Stimulated activated memory B cell treated with anti-CD40 and anti-IgM and Interleukin-4, amounts not matched to agents 10 μg/mL and 1 μg/mL and 100 μg/mL, for 72 hours (primary cell): ENCODE measurements around the gene STRADB.

Source experiments
- ATAC-seq: fragments of 150-1000 bp; cut with Tn5 transposase; 2 replicates; pipeline ENCODE4 v1.10.0; 2021
- H3K27ac Mint-ChIP-seq: one replicate; pipeline ENCODE4 v1.8.0; 2022; ENCODE audit warnings: mild to moderate bottlenecking, mixed read lengths
- H3K27me3 Mint-ChIP-seq: one replicate; pipeline ENCODE4 v1.8.0; 2022; ENCODE audit warnings: mixed read lengths
- H3K36me3 Mint-ChIP-seq: one replicate; pipeline ENCODE4 v1.8.0; 2022; ENCODE audit warnings: mixed read lengths
- H3K4me1 Mint-ChIP-seq: one replicate; pipeline ENCODE4 v1.8.0; 2022; ENCODE audit warnings: mixed read lengths
- H3K4me3 Mint-ChIP-seq: one replicate; pipeline ENCODE4 v1.8.0; 2022; ENCODE audit warnings: mild to moderate bottlenecking, moderate library complexity, mixed read lengths
- H3K9me3 Mint-ChIP-seq: one replicate; pipeline ENCODE4 v1.8.0; 2022; ENCODE audit warnings: mixed read lengths

The STRADB gene

DNA sequence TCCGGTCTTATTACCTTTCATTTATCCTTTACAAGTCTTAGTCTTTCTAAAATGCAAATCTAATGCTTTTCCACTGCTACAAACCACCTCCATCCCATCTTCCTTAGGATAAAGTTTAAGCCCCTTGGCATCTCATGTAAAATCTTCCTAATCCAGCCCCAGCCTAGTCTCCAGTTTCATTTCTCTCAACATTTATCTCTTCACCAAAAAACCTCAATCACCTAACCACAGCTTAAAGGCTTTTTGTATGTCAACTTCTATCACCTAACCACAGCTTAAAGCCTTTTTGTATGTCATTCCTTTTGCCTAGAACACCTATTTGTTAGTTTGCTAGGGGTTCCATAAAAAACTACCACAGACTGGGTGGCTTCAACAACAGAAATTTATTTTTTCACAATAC is 4.5 kb upstream of the STRADB start:
- no peak overlapping the region for H3K4me3 Mint-ChIP-seq
- H3K9me3 Mint-ChIP-seq, result no peaks in the 10 kb centered on the region

DNA sequence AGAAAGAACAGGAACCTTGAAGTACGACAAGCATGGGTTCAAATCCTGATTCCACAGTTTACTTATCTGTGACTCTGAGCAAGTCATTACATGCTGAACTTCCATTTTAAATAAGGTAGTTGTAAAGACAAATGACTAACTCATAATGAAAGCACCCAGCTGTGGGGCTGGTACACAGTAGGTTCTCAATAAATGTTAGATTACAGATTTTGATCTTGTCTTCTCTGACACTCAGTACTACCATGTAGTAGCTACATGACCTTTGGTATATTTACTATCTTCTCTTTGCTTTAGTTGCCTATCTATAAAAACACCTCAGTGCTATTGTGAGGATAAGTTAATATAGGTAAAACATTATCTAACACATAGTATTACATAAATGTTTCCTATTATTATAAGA is 3.5 kb upstream of the STRADB start:
- Mint-ChIP-seq H3K4me3 (no peak overlapping the region), H3K4me1 (peaks cover 27% of the 10 kb centered on the region), H3K9me3 (no peaks in the 10 kb centered on the region), H3K27ac (peak overlapping the region; percentile 52), H3K36me3 (no peaks in the 10 kb centered on the region), H3K27me3 (no peaks in the 10 kb centered on the region)
- ATAC-seq, result no peak

More for the DNA sequence above, 4.5 kb upstream of the STRADB start:
- ATAC-seq, result no peak
- no peak overlapping the region for H3K27ac Mint-ChIP-seq
- no peaks in the 10 kb centered on the region for H3K36me3 Mint-ChIP-seq
- peaks cover 27% of the 10 kb centered on the region for H3K4me1 Mint-ChIP-seq
- no peaks in the 10 kb centered on the region for H3K27me3 Mint-ChIP-seq

DNA sequence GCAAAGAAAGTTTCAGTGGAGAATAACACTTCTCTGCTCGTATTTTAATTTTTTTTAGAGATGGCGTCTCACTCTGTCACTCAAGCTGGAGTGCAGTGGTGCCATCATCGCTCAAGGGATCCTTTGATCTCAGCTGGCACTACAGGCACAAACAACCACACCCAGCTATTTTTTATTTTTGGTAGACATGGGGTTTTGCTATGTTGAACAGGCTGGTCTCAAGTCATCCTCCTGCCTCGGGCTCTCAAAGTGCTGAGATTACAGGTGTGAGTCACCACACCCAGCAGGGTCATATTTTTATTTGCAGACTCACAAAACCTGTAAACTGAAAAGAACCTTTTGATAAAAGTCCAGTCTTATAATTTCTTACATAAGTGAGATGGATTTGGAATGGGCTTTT is 2.8 kb upstream of the STRADB start:
- Mint-ChIP-seq H3K36me3 (no peaks in the 10 kb centered on the region), H3K27me3 (no peaks in the 10 kb centered on the region), H3K27ac (no peak overlapping the region), H3K4me1 (peaks cover 27% of the 10 kb centered on the region), H3K9me3 (no peaks in the 10 kb centered on the region), H3K4me3 (no peak overlapping the region)
- ATAC-seq, result no peak

DNA sequence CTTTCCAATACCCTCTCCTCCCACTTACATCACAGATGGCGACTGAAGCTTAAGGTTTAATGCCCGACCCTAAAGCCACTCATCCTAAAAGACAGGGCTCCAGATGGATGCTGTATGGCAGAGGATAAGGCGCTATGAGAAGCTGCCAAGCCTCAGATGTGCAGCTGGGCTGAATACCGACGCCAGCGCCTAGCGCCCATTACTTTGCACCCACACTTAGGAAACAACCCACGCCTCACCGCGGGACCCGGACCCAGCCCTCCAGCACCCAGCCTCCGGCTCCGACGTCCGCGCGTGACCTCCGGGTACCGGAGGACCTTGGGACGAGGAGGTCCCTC is 617 bp upstream of the STRADB start:
- H3K27me3 Mint-ChIP-seq, result no peaks in the 10 kb centered on the region
- H3K9me3 Mint-ChIP-seq, result no peaks in the 10 kb centered on the region
- H3K4me3 Mint-ChIP-seq, result peak overlapping the region; percentile 97
- H3K4me1 Mint-ChIP-seq, result peaks cover 20% of the 10 kb centered on the region
- ATAC-seq, result peak; percentile 40
- no peaks in the 10 kb centered on the region for H3K36me3 Mint-ChIP-seq
- peak overlapping the region; percentile 94 for H3K27ac Mint-ChIP-seq

DNA sequence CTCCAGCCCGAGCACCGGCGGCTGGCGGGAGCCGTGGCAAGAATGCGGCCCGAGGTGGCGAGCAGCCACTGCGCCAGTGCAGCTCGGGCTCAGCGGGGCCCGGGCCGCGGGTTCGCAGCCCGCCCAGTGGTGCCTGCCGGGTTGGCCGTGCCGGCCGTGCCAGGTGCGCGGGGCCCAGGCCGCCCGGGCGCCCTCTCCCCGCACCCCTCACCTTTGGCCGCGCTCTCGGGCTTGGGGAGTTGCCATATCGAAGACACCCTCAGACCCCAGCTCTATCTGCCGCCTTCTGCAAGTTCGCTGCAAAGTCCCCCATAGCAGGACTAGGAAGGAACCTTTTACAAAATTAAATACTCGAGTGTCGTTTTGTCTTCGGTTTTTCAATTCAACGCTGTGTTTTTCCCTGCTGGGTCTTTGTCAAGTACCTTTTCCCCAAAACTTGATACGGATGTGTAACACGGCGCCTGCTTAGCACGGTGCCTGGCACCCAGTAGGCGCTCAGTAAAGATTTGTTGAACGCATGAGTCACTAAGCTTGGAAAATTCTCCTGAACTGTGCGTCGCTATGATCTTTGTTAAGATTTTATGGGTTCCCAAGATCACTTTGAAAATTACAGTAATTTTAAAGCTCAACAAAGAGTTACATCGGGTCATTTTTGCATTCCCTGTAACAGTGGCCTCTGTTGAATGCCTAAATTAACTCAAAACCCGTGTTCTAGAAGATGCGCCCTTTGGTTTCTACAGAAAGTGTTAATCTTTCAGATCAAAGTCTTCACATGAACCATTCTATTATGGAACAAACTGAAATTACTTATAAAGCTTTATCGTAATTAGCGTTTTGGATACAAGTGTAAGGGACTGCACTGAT is 750 bp downstream of the STRADB start:
- no peaks in the 10 kb centered on the region for H3K27me3 Mint-ChIP-seq
- peak overlapping the region; percentile 97 for H3K4me3 Mint-ChIP-seq
- peak overlapping the region; percentile 94 for H3K27ac Mint-ChIP-seq
- peak; percentile 64 for ATAC-seq
- H3K36me3 Mint-ChIP-seq, result no peaks in the 10 kb centered on the region
- H3K9me3 Mint-ChIP-seq, result no peaks in the 10 kb centered on the region
- peaks cover 8% of the 10 kb centered on the region for H3K4me1 Mint-ChIP-seq

DNA sequence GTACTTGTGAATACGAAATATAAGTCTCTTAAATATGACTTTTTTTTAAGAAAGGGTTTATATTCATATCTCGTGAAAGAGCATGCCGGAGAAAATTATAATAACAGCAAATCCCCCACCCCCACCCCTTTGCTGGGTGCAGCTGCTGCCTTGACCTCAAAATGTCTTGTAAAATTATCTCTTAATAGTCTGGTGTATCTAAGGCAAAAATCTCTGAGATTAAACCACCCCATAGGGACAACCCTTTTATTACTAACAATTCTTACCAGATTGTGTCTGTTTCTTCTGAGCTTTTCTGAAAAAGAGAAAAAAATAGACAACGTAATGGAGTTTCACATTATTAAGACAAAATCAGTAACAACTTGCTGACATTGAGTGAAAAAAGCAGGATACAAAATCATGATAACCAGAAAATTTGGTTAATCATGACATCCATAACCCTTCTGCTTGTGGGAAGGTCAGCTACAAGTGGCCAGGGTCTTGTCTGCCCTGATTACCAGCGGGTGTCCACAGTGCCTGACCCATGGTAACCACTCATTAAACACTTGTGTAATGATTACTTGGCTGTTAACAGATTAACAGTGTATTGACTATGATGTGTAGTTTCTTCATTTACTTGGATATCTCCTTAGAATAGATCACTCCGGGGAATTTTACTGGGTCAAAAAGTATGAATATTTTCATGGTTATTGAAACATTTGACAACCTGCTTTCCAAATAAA is 1.5 kb downstream of the STRADB start:
- no peak for ATAC-seq
- Mint-ChIP-seq H3K4me1 (peaks cover under 1% of the 10 kb centered on the region), H3K4me3 (no peak overlapping the region)

DNA sequence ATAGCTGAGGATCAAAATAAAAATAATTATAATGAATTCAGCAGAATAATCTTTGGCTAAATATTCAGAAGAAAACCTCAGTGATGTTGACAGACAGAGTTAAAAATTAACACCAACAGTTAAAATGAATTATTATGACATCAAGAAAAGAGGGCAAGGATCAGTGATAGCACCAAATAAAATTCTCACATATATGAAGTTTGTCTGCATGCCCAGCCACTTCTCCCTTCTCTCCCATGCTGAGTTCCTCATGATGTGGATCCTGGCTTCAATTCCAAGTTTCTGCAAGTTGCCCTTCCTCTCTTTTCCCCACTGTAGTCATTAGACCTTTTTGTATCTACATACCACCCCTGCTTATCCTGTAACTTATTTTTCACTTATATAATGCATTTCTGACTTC is 6.8 kb downstream of the STRADB start:
- peaks cover 49% of the 10 kb centered on the region for H3K36me3 Mint-ChIP-seq
- no peaks in the 10 kb centered on the region for H3K27me3 Mint-ChIP-seq
- H3K4me3 Mint-ChIP-seq, result no peak overlapping the region
- no peaks in the 10 kb centered on the region for H3K4me1 Mint-ChIP-seq
- peaks cover 6% of the 10 kb centered on the region for H3K9me3 Mint-ChIP-seq
- no peak overlapping the region for H3K27ac Mint-ChIP-seq
- no peak for ATAC-seq

More for the DNA sequence above, 1.5 kb downstream of the STRADB start:
- no peaks in the 10 kb centered on the region for H3K27me3 Mint-ChIP-seq
- no peaks in the 10 kb centered on the region for H3K36me3 Mint-ChIP-seq
- H3K9me3 Mint-ChIP-seq, result no peaks in the 10 kb centered on the region
- H3K27ac Mint-ChIP-seq, result no peak overlapping the region

DNA sequence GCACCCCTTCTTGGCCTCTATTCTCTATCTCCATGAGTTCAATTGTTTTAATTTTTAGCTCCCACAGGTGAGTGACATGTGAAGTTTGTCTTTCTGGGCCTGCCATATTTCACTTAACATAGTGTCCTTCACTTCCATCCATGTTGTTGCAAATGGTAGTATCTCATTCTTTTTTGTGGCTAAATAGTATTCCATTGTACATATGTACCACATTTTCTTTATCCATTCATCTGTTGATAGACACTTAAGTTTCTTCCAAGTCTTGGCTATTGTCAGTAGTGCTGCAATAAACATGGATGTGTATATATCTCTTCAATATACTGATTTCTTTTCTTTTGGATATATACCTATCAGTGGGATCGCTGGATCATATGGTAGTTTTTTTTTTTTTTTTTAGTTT is 9.0 kb downstream of the STRADB start:
- peaks cover 65% of the 10 kb centered on the region for H3K36me3 Mint-ChIP-seq
- H3K4me3 Mint-ChIP-seq, result no peak overlapping the region

DNA sequence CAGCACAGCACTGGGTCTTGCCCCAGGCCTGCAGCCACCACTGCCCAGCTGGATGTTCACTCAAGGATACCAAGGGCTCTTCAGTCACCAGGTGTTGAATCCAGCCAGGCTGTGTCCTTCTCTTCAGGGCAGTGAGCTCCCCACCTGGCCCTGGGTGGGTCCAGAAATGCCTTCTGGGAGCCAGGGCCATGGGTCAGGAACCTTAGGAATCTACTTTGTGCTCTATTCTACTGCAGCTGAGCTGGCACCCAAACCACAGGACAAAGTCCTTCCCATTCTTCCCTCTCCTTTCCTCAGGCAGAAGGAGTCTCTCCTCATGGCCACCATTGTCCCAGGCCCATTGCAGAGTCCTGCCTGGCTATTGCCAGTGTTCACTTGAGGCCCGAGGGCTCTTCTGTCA is 13.0 kb downstream of the STRADB start:
- Mint-ChIP-seq H3K36me3 (peaks cover 76% of the 10 kb centered on the region), H3K4me1 (no peaks in the 10 kb centered on the region), H3K4me3 (no peak overlapping the region), H3K27me3 (no peaks in the 10 kb centered on the region), H3K27ac (no peak overlapping the region), H3K9me3 (peaks cover 6% of the 10 kb centered on the region)
- no peak for ATAC-seq

More for the DNA sequence above, 9.0 kb downstream of the STRADB start:
- H3K4me1 Mint-ChIP-seq, result no peaks in the 10 kb centered on the region
- no peak for ATAC-seq
- H3K9me3 Mint-ChIP-seq, result peaks cover 6% of the 10 kb centered on the region
- no peak overlapping the region for H3K27ac Mint-ChIP-seq
- H3K27me3 Mint-ChIP-seq, result no peaks in the 10 kb centered on the region

DNA sequence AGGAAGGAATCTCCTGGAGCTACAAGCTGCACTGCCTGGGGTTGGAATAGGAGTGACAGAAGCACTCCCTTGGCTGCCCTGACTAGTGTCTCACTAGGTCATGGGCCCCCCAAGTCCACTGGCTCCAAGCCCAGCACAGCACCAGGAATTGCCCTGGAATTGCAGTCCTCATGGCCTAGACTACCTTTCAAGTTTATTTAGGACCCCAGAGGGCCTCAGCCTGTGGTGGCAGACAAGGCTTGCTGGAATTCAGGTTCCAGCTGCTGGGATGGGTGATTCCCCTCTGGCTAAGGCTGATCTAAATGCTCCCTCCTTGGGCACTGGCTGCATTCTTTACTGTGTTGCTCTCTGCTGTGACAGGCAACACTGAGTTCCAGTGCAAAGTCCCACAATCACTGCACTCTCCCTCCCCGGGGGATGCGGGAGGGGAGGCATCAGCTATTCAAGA is 14.0 kb downstream of the STRADB start:
- Mint-ChIP-seq H3K4me1 (no peaks in the 10 kb centered on the region), H3K4me3 (no peak overlapping the region)
- ATAC-seq, result no peak

DNA sequence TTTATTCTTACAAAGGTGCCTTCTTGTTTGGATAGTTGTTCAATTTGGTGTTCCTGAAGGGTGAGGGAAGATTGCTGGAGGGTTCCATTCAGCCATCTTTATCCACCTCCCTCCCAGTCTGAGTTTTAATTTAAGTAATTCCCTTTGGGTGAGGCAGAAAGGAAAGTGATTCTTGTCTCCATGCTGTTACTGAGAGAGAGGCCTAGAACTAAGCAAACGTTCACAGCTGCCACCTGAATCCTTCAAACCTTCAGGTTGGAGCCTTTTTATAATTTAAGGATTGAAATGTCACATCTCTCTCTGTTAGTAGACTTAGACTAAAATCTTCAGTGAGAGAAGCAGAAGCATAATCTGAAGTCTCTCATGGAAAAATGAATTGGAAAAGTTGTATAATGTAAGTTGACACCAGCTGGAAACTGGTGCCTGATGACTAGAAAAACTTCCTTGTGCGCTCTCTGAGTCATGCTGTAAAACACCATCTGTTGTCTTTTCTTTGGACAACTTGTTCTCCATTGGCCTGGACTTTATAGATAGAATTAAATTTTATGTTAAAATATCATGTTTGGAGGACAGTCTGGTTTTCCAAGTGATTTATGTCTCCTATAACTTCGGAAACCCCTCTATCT is 14.6 kb downstream of the STRADB start:
- peaks cover 3% of the 10 kb centered on the region for H3K9me3 Mint-ChIP-seq
- no peak overlapping the region for H3K4me3 Mint-ChIP-seq
- peaks cover 75% of the 10 kb centered on the region for H3K36me3 Mint-ChIP-seq
- H3K27me3 Mint-ChIP-seq, result no peaks in the 10 kb centered on the region
- ATAC-seq, result no peak
- no peak overlapping the region for H3K27ac Mint-ChIP-seq
- H3K4me1 Mint-ChIP-seq, result no peaks in the 10 kb centered on the region

More for the DNA sequence above, 14.0 kb downstream of the STRADB start:
- peaks cover 73% of the 10 kb centered on the region for H3K36me3 Mint-ChIP-seq
- no peak overlapping the region for H3K27ac Mint-ChIP-seq
- no peaks in the 10 kb centered on the region for H3K27me3 Mint-ChIP-seq
- peaks cover 3% of the 10 kb centered on the region for H3K9me3 Mint-ChIP-seq

DNA sequence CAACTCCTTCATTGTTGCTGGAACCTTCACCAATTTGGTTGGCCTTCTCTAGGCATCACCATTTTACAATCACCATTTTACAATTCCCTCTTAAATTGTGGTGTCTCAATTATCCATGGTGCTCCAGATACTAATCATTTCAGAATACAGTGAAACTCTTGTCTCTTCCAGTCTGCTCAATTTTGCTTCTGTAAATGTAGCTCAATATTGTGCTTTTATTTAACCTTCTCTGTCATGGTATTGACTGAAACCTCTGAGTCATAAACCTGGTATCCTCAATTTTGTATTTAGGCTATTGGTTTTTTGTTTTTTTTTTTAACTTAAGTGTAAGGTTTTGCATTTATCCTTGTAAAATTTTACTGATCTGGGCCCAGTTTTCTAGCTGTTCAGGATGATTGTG is 16.1 kb downstream of the STRADB start:
- H3K4me1 Mint-ChIP-seq, result no peaks in the 10 kb centered on the region
- peaks cover 73% of the 10 kb centered on the region for H3K36me3 Mint-ChIP-seq
- no peak overlapping the region for H3K27ac Mint-ChIP-seq
- H3K9me3 Mint-ChIP-seq, result no peaks in the 10 kb centered on the region
- ATAC-seq, result no peak
- no peaks in the 10 kb centered on the region for H3K27me3 Mint-ChIP-seq
- H3K4me3 Mint-ChIP-seq, result no peak overlapping the region

DNA sequence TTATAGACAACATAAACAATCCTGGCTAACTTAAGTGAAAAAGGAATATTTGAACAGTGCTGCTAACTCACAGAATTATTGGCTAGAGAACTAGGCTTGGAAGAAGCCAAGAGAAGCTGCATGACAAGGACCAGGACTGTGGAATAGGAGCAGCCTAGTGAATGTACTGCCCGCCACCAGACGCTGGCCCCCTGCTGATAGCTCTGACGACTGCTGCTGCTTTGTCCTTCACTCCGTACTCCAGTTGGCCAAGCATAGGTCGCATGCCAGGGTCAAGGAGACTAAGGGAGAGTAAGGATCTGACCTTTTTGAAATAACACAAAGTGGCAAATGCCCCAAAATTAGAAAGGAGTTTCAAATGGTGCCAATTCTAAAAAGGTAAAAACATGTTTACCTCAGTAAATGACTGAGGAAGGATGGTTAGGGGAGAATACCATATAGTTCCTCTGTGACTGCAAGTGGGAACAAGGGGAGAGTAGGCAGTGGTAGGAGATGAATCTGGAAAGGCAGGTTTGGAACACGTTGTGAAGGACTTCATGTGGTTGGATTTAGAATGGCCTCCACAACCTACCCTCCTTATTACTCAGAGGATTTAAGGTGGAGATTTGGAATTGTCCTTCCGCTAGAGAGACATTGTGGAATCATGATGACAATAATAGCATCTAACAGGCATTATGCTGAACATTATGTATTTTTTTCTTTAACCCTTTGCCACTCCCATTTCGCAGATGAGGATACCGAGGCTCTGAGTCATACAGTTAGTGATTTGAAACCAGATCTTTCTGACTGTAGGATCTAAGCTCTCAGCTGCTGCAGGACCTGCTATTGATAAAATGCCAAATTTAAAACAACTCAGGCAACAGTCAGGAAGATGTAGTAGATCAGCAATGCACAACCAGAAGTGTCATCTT is 19.5 kb downstream of the STRADB start:
- ATAC-seq, result no peak
- Mint-ChIP-seq H3K4me1 (no peaks in the 10 kb centered on the region), H3K4me3 (no peak overlapping the region), H3K9me3 (no peaks in the 10 kb centered on the region), H3K27ac (no peak overlapping the region), H3K36me3 (peaks cover 75% of the 10 kb centered on the region), H3K27me3 (no peaks in the 10 kb centered on the region)

DNA sequence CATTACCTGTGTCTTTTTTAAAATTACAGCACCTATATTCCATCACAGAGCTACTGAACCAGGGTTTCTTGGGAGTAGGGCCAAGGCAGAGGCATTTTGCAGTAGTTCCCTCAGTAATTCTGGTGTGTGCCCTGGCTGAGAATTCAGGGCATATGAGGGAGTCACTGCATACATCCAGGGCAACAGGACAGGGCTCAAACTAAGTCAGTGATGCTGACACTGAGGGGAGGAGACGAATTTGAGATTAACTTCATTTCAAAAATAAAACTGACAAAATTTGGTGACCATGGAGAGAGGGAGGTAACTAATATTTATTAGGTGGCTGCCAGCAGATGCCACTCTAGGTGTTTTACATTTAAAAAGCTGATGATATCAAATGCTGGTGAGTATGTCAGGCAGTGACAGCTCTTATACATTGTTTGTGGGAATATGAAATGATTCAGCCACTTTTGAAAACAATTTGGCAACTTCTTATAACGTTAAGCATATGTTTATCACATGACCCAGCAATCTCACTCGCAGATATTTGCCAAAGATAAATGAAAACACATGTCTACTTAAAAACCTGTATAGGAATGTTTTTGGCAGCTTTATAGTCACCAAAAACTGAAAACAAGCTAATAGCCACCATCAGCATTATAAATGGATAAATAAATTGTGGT is 20.3 kb downstream of the STRADB start:
- Mint-ChIP-seq H3K36me3 (peaks cover 75% of the 10 kb centered on the region), H3K4me3 (no peak overlapping the region), H3K27ac (no peak overlapping the region), H3K9me3 (no peaks in the 10 kb centered on the region), H3K27me3 (no peaks in the 10 kb centered on the region), H3K4me1 (no peaks in the 10 kb centered on the region)
- ATAC-seq, result no peak
